Medulla oblongata (tissue), 1 donor: ENCODE data around the gene TLR4.

ENCODE experiments used
- DNase-seq: peaks from one replicate; pipeline ENCODE4 v3.0.0-alpha.2; 2015; ENCODE audit errors: extremely low spot score

The TLR4 gene

DNA sequence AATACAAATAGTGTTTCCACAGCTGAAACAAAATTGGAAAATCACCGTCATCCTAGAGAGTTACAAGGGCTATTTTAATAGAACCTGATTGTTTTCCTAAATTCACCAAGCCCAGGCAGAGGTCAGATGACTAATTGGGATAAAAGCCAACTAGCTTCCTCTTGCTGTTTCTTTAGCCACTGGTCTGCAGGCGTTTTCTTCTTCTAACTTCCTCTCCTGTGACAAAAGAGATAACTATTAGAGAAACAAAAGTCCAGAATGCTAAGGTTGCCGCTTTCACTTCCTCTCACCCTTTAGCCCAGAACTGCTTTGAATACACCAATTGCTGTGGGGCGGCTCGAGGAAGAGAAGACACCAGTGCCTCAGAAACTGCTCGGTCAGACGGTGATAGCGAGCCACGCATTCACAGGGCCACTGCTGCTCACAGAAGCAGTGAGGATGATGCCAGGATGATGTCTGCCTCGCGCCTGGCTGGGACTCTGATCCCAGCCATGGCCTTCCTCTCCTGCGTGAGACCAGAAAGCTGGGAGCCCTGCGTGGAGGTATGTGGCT, at the start of gene TLR4:
TLR4 (plus strand) TSS at position 380 of the 552 bp plus-strand sequence; CDS start at position 450, 70 bp downstream.
- DNase-seq, result peak; percentile 96

DNA sequence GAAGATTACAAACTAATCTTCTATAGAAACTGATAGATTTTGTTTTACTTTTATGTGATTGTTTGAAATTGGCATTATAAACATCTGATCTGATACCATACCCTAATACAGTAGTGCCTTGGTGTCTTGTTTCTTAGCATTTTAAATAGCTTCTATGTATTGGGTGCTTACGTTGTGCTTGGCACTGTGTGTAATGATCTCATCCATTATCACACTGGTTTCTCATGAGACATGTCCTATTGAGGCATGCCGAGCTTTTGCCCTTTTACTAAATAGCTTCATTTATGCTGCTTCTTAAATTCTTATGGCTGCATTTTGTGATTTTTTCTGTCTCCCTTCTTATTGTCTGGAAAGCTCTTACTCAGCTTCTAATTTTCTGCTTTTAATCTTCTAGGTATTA, 48.2 kb upstream of the TLR4 start:
- DNase-seq, result peak; percentile 66

DNA sequence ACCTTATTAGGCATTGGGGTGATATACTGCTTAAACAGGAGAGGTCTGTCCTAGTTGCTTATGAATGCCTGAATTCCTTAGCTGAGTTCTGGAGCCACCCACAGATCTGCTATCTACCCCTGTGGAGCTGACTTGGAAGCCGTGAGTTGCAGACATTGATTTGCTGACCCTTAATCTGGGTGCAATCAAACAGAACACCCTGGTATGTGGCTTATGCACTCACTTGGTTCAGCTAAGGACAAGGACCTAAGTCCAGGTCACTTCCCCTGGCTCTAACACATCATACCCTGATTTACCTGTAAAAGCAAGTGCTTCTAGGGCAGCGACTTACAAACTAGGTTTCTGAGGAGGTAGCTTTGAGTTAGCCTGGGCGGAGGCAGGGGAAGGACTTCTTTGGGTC, 41.6 kb upstream of the TLR4 start:
- DNase-seq, result no peak

DNA sequence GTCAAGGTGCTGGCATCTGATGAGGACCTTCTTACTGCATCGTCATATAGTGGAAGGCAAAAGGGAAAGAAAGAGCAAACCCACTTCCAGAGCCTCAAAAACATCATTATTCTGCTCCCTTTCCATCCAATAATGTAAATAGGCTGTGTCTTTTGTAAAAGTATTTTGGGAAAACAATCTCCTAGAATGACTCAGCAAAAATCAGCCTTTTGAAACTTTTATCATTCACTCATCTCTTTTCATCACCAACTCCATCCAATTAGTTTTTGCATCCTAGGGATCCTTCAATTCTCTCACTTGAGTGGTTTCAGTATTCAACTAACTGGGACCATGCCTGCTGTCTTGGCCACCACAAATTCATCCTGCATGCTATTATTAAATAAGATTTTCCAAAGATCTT, 39.8 kb upstream of the TLR4 start:
- no peak for DNase-seq

DNA sequence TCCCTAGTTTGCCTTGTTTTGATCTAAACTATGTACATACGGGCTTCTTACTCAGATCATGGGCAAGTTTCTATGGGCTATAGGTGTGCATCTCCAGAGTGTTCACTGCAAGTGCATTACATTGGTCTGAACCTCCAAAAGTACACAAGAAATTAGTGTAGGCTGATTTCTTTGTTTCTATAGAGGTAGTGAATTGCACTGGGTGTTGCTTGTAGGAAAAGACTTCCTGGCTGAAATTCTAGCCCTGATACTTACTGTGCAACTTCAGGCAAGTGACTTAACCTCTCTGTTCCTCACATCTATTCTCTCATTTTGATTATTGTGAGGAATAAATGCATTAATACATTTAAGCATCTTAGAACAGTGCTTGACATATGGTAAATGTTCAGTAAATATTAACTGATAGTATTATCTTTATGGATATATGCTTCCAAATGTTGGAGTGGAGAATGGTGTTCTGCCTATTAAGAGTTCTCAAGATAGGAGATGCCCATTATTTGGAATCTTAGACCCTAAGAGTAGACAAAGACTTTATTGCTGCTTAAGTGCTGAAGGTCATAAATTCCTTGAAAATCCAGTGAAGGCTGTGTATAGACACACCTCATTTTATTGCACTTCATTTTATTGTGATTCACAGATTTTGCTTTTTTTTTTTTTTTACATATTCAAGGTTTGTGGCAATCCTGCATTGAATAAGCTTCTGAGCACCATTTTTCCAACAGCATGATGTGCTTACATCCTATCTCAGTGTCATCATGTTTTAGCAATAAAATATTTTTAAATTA, 38.4 kb upstream of the TLR4 start:
- no peak for DNase-seq

DNA sequence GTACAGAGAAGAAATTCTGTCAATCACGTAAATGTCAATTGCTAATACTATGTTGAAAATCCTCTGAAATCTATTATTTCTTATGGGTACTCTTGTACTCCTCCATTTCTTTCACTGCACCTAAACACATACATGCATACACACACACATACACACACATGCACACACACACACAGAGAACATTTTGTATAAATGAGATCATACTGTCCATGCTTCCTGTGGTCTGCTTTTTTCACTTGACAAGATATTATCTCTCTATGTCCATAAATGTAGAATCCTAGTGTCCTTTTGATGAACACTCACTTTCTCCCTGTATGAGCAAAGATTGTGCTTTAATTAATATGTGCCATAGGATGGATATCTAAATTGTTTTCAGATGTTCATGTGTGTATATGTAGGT, 32.7 kb upstream of the TLR4 start:
- no peak for DNase-seq

DNA sequence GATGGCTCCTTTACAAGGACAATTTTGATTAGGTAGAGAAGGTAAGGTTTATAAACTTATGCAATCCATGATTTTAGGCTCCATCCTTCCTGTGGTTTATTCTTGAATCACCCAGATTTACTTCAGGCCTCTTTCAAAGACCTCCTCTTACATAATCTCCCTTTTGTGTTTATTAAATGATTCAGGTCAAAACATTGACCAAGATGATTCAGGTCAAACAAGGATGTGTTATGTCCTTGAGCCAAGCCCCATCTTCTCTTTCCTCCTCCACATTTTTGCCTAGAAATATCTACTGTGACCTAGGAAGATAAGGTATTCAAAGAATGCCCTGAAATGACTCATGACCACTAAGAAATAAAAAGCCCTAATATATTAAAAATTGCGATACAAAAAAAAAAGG, 31.8 kb upstream of the TLR4 start:
- no peak for DNase-seq

DNA sequence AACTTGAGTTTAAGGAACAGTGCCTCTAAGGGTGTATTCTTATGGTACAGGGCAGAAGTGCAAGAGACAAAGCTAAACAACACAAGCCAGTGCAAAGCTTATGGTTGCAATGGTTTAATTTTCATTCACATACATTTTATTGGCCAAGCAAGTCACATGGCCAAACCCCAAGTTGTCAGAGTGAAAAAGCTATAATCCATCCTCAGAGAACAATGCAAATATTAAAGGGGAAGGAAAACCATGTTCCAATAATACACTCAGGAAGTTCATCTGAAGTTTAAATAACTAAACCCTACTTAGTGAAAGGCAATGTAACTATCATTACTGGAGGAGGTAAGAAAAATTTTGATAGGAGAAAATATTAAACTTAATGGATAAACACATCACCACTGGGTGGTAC, 26.6 kb upstream of the TLR4 start:
- DNase-seq, result no peak

DNA sequence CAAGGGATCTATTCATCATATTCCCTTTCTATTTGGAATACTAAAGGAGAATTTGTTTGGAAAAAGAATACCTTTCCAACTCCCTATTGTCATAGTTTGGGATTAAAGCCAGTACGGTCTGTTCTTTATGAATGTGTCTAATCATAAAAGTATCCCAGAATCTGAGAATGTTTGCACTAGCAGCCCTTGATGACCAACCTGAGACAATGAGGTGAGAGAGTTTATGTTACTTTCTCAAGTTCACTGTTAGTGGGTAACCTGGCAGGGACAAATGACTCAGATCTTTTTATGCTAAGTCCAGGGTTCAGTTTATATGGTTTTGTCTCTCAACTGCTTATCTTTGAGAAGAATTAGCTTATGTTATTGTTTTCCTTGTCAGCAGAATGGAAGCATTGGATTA, 25.3 kb upstream of the TLR4 start:
- no peak for DNase-seq

DNA sequence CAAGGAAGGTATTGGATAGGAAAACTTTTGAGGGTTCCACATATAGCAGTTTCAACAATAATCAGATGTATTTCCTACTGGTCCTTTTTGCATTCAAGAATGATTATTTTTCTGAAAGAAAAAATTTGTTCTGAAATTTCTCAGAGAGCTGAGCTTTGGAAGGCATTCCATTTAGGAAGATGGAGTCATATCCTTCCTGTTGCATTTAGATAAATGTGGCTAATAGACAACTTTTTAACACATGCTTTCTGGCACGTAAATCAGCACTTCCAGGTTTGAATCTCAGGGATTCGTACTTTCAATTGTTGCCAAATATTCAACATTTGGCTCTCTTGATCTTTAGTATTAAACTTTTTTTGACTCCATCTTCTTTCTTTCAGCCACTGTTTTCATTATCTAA, 24.8 kb upstream of the TLR4 start:
- no peak for DNase-seq

DNA sequence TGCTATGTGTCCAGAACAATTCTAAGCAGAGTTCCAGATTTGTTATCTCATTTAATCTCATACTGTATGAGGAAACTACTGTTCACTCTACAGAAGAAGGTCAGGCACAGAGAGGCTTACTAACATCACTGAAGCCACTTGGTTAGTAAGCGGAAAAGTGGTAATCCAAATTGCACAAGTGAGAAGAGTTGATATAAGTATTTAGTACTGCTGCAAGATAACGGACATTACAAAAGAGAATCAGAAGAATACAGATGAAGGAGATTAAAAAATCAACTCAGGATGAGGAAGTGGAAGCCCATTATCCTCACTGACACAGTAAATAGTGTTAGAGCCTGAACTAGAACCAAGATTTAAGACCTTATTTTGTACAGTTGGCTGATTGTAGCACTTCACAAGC, 22.3 kb upstream of the TLR4 start:
- DNase-seq, result no peak

DNA sequence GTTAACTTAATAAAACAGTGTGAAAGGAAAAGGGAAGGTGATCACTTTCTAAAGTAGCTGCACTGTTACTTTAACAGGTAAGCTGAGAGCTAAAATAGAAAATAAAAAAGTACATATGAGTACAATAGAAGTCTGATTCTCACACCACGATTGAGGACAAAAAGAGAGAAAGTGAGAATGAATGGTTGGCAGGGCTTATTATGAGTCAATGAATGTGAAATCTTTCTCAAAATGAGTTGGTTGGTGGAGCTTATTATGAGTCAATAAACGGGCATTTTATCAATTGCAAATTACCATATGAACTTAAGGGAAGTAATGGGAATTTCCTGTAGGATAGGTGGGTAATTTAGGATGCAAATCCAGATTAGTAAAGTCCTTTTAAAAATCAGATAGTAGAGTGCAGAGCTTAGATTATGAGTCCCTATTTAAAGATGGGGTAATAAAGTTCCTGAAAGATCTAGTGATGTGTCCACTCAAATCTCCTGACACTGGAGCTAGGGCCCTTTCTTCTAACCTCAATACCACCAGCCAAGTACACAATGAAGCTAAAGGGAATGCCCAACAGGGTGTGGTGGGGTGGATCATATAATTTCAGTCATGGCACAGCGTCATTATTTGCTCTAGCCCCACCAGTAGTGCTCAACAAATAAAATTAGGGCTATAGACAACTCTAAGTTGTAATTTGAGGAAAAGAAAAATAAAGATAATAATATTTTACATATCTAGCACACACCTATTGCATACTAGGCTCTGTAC, 21.1 kb upstream of the TLR4 start:
- no peak for DNase-seq

DNA sequence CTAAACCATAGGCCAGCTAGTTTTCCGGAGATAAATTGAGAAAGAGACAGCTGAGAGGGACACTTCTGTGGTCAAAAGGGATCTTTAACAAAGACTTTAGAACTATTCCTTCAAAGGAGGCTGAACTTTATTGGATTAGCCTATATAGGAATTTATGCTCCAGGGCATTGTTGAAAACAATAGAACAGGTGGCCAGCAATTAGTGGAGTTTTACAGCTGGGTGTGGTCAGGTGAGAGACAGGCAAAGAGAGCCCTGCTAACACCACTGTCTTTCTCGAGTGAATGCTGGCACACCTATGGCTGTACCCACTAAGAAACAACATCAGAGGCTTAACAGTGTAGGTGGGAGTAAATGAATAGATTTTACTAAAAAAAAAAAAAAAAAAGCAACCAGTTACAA, 16.7 kb upstream of the TLR4 start:
- DNase-seq, result no peak

DNA sequence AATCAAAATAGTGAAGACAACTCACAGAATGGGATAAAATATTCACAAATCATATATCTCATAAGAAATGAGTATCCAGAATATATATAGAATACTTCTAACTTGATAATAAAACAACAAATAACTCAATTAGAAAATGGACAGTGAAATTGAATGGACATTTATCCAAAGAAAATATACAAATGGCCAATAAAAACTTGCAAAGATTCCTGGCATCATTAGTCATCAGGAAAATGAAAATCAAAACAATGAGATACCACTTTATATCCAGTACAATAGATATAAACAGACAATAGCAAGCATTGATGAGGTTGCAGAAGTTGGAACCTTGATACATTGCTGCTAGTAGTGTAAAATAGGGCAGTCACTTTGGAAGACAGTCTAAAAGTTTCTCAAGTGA, 12.8 kb upstream of the TLR4 start:
- DNase-seq, result no peak

DNA sequence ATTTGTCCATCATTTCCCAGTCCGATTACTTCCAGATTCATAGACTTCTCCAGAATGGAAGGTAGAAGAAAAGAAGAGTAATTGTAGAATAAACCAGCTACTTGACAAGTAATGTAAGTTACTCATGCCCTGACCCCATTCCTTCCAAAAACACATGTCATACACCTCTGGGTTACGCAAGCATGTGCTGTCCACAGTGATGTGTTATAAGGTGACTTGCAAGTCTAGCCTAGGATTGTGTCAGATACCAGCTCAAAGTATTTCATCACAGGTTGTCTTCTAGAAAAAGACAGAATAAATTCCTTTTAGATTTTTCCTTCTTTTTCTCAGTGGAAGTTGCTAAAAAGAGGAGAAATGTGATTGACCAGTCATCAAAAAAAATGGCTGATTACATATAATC, 8.0 kb upstream of the TLR4 start:
- no peak for DNase-seq

DNA sequence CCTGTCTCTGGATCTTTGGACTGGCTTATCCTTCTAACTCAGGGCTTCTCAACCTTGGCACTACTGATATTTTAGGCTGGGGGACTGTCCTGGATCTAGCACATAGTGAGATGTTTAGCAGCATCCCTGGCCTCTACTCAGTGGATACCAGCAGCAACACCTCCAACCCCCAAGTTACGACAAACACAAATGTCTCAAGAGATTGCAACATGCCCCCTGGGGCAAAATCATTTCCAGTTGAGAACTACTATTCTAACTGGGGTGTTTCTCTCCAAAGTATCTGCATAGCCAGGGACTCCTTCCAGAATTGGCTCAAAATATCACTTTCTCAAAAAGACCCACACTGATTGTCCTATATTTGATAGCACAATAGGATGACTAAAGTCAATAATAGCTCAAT, 7.2 kb upstream of the TLR4 start:
- DNase-seq, result no peak

DNA sequence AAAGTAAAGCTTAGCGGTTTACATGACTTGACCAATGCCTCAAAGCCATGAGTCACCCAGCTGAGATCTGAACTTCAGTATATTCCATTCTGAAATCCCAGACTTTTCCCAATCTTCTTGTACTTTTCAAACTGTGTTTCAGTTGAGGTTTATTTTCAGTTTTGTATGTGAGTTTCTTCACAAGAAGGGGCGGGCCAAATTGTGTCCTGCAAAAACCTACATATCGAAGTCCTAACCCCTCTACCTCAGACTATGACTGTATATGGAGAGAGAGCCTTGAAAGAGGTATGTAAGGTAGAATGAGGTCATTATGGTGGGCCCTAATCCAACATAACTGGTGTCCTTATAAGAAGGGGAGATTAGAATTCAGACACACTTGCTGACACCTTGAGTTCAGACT, 666 bp upstream of the TLR4 start:
- peak; percentile 22 for DNase-seq

DNA sequence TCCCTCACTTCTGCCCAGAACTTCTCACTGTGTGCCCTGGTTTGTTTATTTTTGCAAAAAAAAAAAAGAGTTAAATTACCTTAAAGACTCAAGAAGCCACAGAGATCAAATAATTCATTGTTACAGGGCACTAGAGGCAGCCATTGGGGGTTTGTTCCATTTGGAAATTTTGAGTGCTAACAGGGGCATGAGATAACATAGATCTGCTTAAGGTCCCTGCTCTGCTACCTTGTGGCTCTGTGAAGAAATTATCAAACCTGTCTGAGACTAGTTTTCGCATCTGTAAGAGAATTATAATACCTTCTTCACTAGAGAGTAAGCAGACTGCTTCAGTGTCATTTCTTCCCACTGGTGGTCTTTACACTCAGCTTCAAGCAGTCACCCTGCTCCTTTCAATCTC, 394 bp downstream of the TLR4 start:
- peak; percentile 33 for DNase-seq

DNA sequence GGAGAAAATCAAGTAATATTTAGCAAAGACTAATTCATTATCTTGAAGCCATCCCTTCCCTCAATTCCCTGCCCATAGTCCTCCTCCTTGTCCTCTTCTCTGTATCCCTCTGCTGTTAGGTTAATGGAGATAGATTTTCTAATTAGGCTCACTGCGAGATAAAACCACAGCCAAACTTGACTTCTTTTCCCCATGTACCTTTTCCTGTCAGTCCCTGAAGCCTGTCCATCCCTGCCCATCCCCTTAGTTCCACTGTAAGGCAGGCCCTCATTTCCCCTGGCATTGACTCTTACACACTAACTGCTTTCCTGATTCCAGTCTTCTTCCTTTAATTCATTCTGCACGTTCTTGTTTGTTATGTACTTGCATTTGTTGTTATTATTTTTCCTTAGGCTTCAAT, 1.2 kb downstream of the TLR4 start:
- DNase-seq, result peak; percentile 32

DNA sequence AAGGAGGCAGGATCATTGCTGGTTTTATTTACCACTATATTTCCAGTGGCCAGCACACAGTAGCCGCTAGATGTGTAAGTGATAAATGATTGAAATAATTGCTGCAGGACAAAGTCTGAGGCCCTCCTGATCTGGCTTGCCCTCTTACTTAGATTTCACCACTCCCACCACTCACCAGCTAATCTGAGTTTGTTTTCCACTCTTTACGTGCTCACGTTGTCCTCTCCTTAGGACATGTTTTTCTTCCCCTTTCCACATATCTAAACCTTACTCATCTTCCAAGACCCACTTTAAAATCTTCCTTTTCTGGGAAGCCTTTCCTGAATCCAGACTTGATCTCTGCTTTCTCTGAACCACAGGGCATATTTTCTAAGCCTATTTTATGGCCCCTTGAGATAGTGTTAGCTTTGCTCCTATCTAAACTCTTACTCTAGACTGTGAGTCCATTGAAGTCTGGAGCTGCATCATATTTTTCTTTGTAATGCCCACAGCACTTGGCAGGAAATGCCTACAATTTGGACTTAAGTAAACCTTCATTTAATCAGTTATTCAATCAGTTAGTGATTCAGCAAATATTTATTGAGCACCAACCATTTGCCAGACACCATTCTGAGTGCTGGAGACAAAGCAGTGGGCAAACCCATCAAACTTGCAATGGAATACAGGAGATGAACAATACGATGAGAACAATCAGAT, 2.4 kb downstream of the TLR4 start:
- no peak for DNase-seq

DNA sequence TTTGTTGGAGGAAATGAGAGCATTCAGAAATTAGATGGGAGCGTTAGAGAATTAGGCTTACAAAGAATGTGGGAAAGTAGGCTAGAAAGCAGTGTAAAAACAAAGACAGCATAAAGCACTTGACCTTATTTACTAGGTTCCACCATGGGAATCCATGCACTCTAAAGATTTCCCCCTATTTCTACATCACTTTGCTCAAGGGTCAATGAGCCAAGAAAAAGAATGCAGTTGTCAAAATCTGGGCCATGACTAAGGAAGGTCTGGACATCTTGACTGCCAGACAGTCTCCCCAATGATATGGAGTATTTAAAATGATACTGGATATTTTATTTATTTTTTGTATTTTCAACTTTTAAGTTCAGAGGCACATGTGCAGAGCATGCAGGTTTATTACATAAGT, 3.4 kb downstream of the TLR4 start:
- no peak for DNase-seq

DNA sequence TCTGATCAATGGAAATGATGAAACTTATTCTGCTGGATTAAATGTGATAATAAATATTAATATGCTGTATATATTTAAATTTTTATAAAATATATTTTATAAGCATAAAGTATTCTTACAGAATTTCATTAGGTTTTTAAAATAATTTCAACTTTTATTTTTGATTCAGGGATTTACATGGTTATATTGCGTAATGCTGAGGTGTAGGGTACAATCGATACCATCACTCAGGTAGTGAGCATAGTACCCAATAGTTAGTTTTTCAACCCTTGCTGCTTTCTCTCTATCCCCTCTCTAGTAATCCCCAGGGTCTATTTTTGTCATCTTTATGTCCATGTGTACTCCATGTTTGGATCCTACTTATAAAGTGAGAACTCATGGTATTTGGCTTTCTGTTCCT, 5.7 kb downstream of the TLR4 start:
- no peak for DNase-seq

DNA sequence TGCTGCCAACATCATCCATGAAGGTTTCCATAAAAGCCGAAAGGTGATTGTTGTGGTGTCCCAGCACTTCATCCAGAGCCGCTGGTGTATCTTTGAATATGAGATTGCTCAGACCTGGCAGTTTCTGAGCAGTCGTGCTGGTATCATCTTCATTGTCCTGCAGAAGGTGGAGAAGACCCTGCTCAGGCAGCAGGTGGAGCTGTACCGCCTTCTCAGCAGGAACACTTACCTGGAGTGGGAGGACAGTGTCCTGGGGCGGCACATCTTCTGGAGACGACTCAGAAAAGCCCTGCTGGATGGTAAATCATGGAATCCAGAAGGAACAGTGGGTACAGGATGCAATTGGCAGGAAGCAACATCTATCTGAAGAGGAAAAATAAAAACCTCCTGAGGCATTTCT, 10.1 kb downstream of the TLR4 start:
- DNase-seq, result no peak
